HEK293 (cell line): Measurements from ENCODE around the gene MYH11.

ENCODE experiments used
- CTCF ChIA-PET: fragments of 350-600 bp; formaldehyde crosslinking; extraction: SDS; loops from one replicate; lab custom pipeline; 2021; ENCODE audit warnings: antibody characterized with exemption; lab: Yijun Ruan, JAX
- POLR2A ChIA-PET: fragments of 300-600 bp; formaldehyde crosslinking; extraction: SDS; loops from one replicate; lab custom pipeline; 2020; ENCODE audit warnings: antibody characterized with exemption, inconsistent platforms; lab: Yijun Ruan, JAX
- H3K27ac ChIP-seq: fragments of 200-500 bp; sonication (Bioruptor generic); 2 replicates; pipeline ENCODE4 v1.5.1; 2014; ENCODE audit warnings: low read depth, low read length, control low read depth, inconsistent platforms; ENCODE audit errors: extremely low read depth
- H3K36me3 ChIP-seq, 2 experiments: fragments of 200-500 bp in 1 of 2; sonication (Bioruptor generic) in 1 of 2; 1 replicate in 1 of 2; 2 replicates in 1 of 2; pipeline ENCODE4 v1.5.1; 2014 to 2017; ENCODE audit warnings: inconsistent platforms in 2 of 2, low read length in 2 of 2; ENCODE audit not compliant: control insufficient read depth in 2 of 2, insufficient read depth in 1 of 2
- H3K4me1 ChIP-seq: fragments of 200-500 bp; sonication (Bioruptor generic); 2 replicates; pipeline ENCODE4 v1.5.1; 2014; ENCODE audit warnings: mild to moderate bottlenecking, low read length, inconsistent platforms; ENCODE audit not compliant: control insufficient read depth, insufficient read depth
- H3K4me3 ChIP-seq: 2 replicates; pipeline ENCODE4 v1.5.1; 2011; ENCODE audit warnings: low read depth, mild to moderate bottlenecking, control low read depth, low read length, moderate library complexity
- H3K9me3 ChIP-seq: fragments of 200-500 bp; sonication (Bioruptor generic); 2 replicates; pipeline ENCODE4 v1.5.1; 2014; ENCODE audit warnings: low read depth, low read length, inconsistent platforms; ENCODE audit not compliant: control insufficient read depth, insufficient read depth
- KLF1 ChIP-seq: fragments of 450-650 bp; formaldehyde crosslinking; IDR thresholded peaks from 2 replicates; pipeline ENCODE4 v1.5.1; 2016; ENCODE audit warnings: missing biosample characterization, missing genetic modification characterization
- SP7 ChIP-seq: fragments of 450-650 bp; formaldehyde crosslinking; IDR thresholded peaks from 2 replicates; pipeline ENCODE4 v1.5.1; 2016; ENCODE audit warnings: missing biosample characterization, missing genetic modification characterization
- ZBTB20 ChIP-seq: fragments of 450-650 bp; formaldehyde crosslinking; IDR thresholded peaks from 2 replicates; pipeline ENCODE4 v1.5.1; 2016; ENCODE audit warnings: missing biosample characterization, missing genetic modification characterization
- ZFP41 ChIP-seq: fragments of 450-650 bp; formaldehyde crosslinking; IDR thresholded peaks from 2 replicates; pipeline ENCODE4 v1.5.1; 2016; ENCODE audit warnings: missing biosample characterization, missing genetic modification characterization, borderline replicate concordance
- ZNF121 ChIP-seq: fragments of 450-650 bp; formaldehyde crosslinking; IDR thresholded peaks from 2 replicates; pipeline ENCODE4 v1.5.1; 2016; ENCODE audit warnings: missing biosample characterization, missing genetic modification characterization
- ZNF221 ChIP-seq: fragments of 450-650 bp; formaldehyde crosslinking; IDR thresholded peaks from 2 replicates; pipeline ENCODE4 v1.5.1; 2017; ENCODE audit warnings: missing biosample characterization, missing genetic modification characterization, borderline replicate concordance
- ZNF23 ChIP-seq: fragments of 450-650 bp; formaldehyde crosslinking; IDR thresholded peaks from 2 replicates; pipeline ENCODE4 v1.5.1; 2016; ENCODE audit warnings: missing biosample characterization, missing genetic modification characterization, borderline replicate concordance
- ZNF24 ChIP-seq: fragments of 450-650 bp; formaldehyde crosslinking; IDR thresholded peaks from 2 replicates; pipeline ENCODE4 v1.5.1; 2016; ENCODE audit warnings: missing biosample characterization, missing genetic modification characterization
- ZNF266 ChIP-seq: fragments of 450-650 bp; formaldehyde crosslinking; IDR thresholded peaks from 2 replicates; pipeline ENCODE4 v1.5.1; 2016; ENCODE audit warnings: missing biosample characterization, missing genetic modification characterization, low read depth
- ZNF292 ChIP-seq: fragments of 450-650 bp; formaldehyde crosslinking; IDR thresholded peaks from 2 replicates; pipeline ENCODE4 v1.5.1; 2016; ENCODE audit warnings: low read depth, missing biosample characterization, missing genetic modification characterization, borderline replicate concordance
- ZNF335 ChIP-seq: fragments of 450-650 bp; formaldehyde crosslinking; conservative IDR thresholded peaks from 2 replicates; pipeline ENCODE4 v1.5.1; 2016; ENCODE audit warnings: missing biosample characterization, missing genetic modification characterization
- ZNF341 ChIP-seq: fragments of 450-650 bp; formaldehyde crosslinking; IDR thresholded peaks from 2 replicates; pipeline ENCODE4; 2016; ENCODE audit warnings: low read depth, missing biosample characterization, missing genetic modification characterization
- ZNF404 ChIP-seq: fragments of 450-650 bp; formaldehyde crosslinking; IDR thresholded peaks from 2 replicates; pipeline ENCODE4 v1.5.1; 2017; ENCODE audit warnings: missing biosample characterization, missing genetic modification characterization
- ZNF548 ChIP-seq: fragments of 450-650 bp; formaldehyde crosslinking; IDR thresholded peaks from 2 replicates; pipeline ENCODE4 v1.5.1; 2016; ENCODE audit warnings: missing biosample characterization, missing genetic modification characterization
- ZNF624 ChIP-seq: fragments of 450-650 bp; formaldehyde crosslinking; IDR thresholded peaks from 2 replicates; pipeline ENCODE4 v1.5.1; 2017; ENCODE audit warnings: missing biosample characterization, missing genetic modification characterization
- ZNF654 ChIP-seq: fragments of 450-650 bp; formaldehyde crosslinking; IDR thresholded peaks from 2 replicates; pipeline ENCODE4 v1.5.1; 2016; ENCODE audit warnings: low read depth, missing biosample characterization, missing genetic modification characterization
- ZNF670 ChIP-seq: fragments of 450-650 bp; formaldehyde crosslinking; IDR thresholded peaks from 2 replicates; pipeline ENCODE4 v1.5.1; 2016; ENCODE audit warnings: missing biosample characterization, missing genetic modification characterization, low read depth
- ZSCAN30 ChIP-seq: fragments of 450-650 bp; IDR thresholded peaks from 2 replicates; pipeline ENCODE4 v1.5.1; 2018; ENCODE audit warnings: missing biosample characterization, mild to moderate bottlenecking, missing genetic modification characterization, moderate library complexity
- TF ChIP-seq, protein P1 (sequence below): fragments of 450-650 bp; formaldehyde crosslinking; IDR thresholded peaks from 2 replicates; pipeline ENCODE4 v1.5.1; 2016; ENCODE audit warnings: missing biosample characterization, missing genetic modification characterization
- TF ChIP-seq, protein P2 (sequence below): fragments of 450-650 bp; formaldehyde crosslinking; IDR thresholded peaks from 2 replicates; pipeline ENCODE4 v1.5.1; 2016; ENCODE audit warnings: missing biosample characterization, missing genetic modification characterization
- TF ChIP-seq, protein P3 (sequence below): fragments of 450-650 bp; formaldehyde crosslinking; IDR thresholded peaks from 2 replicates; pipeline ENCODE4 v1.5.1; 2016; ENCODE audit warnings: missing biosample characterization, missing genetic modification characterization

Gene MYH11

DNA sequence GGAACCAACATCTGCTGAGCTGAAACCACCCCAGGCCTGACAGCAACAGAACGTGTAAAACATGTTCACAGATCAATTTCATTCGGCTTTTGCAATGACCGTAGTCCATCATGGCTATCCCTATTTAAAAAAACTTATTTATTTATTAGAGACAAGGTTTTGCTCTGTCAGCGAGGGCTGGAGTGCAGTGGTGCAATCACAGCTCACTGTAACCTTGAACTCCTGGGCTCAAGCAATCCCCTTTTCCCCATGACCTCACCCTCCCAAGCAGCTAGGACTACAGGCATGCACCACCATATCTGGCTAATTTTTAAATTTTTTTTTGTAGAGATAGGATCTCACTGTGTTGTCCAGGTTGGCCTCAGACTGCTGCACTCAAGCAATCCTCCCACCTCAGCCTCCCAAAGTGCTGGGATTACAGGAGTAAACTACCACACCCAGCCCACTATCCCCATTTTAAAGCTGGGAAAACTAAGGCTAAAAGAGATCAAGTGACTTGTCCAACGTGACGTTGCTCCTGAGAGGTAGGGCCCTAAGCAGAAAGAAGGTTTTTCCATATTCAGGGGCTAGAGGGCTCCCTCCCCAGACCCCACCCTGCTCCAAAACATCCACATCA lies 77.7 kb downstream of the MYH11 start (continued):
- TF ChIP-seq, protein P1, sequence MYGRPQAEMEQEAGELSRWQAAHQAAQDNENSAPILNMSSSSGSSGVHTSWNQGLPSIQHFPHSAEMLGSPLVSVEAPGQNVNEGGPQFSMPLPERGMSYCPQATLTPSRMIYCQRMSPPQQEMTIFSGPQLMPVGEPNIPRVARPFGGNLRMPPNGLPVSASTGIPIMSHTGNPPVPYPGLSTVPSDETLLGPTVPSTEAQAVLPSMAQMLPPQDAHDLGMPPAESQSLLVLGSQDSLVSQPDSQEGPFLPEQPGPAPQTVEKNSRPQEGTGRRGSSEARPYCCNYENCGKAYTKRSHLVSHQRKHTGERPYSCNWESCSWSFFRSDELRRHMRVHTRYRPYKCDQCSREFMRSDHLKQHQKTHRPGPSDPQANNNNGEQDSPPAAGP (tag by site-specific recombination): no peak

DNA sequence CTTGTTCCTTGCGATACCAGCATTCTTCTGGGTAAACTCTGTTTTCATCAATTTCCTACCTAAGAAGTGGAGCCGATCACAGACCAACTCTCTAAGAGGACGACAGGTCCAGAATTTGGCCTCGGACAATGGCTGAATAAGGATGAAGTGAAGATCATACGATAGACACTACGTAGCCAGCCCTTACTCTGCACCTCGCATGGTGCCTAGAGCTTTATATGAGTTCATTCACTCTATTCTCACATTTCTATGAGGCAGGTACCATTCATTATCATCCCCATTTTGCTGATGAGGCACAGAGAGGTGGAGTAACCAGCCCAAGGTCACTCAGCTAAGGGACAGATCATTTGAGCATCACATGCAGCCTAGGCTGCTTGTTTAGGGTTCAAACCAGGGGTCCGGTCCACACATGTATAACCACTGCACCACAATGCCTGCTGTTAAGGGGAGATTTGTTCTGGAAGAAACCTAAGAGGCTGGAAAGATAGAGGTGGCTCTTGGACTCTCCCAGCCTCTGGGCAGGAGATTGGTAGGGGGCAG lies 78.6 kb downstream of the MYH11 start:
- ChIA-PET CTCF (interaction anchor here (0.6 to 4.3 kb wide), 22 partner anchors 13 to 382 kb away, joined by 3 to 59 read pairs (median 3); no protein-coding TSS in a partner anchor), POLR2A (interaction anchor here (0.9 to 1.2 kb wide), 3 partner anchors 43 to 344 kb away, joined by 3 to 6 read pairs (median 3); partner anchors contain the start of gene CEP20)
- no peaks in the 10 kb centered on the region for H3K9me3 ChIP-seq
- H3K27ac ChIP-seq: no peak overlapping the region
- H3K4me1 ChIP-seq: no peaks in the 10 kb centered on the region
- no peaks in the 10 kb centered on the region for H3K36me3 ChIP-seq
- no peak for TF ChIP-seq ZNF404 (tag by site-specific recombination)
- no peak for TF ChIP-seq ZNF548
- TF ChIP-seq ZNF292 (tag by site-specific recombination): no peak
- TF ChIP-seq ZBTB20: no peak
- no peak for TF ChIP-seq KLF1 (tag by site-specific recombination)
- TF ChIP-seq ZNF624 (tag by site-specific recombination): no peak
- TF ChIP-seq ZNF670 (tag by site-specific recombination): no peak
- TF ChIP-seq ZNF121 (tag by site-specific recombination): no peak
- no peak for TF ChIP-seq ZNF24
- no peak for TF ChIP-seq SP7 (tag by site-specific recombination)
- TF ChIP-seq, protein P2, sequence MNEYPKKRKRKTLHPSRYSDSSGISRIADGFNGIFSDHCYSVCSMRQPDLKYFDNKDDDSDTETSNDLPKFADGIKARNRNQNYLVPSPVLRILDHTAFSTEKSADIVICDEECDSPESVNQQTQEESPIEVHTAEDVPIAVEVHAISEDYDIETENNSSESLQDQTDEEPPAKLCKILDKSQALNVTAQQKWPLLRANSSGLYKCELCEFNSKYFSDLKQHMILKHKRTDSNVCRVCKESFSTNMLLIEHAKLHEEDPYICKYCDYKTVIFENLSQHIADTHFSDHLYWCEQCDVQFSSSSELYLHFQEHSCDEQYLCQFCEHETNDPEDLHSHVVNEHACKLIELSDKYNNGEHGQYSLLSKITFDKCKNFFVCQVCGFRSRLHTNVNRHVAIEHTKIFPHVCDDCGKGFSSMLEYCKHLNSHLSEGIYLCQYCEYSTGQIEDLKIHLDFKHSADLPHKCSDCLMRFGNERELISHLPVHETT (tag by site-specific recombination): no peak
- TF ChIP-seq ZFP41 (tag by site-specific recombination): no peak
- no peak for TF ChIP-seq ZNF221
- no peak for TF ChIP-seq ZNF266
- no peak for TF ChIP-seq ZNF23
- H3K4me3 ChIP-seq: no peak overlapping the region

DNA sequence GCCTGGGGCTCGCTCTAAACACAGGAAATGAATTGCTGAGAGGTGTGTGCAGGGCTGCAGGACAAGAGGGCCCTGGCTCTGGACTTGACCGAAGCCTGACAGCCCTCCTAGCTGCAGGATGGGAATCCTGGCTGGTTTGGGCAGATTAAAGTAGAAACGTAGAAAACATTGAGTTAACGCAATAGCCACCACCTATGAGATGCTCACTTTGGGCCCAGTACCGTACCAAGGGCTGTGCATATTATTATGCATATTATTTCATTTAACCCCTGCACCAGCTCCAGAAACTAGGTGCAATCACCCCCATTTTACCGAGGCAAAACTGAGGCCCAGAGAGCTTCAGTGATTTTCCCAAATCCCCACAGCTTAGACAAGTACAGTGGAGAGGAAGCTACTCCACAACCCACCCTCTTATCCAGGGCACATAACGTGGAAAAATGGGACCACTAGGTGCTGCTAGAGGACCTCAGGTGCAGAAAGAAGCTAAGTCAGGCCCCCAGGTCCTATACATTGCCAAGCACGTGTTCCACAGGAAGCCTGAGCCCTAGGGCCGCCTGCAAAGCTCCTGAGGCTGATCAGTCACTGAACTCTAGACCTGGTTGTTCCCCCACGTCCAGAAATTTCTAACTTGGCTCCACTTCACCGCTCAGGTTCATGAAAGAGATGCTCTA lies 79.2 kb downstream of the MYH11 start:
- Histone ChIP-seq H3K27ac (no peak overlapping the region), H3K4me3 (no peak overlapping the region), H3K4me1 (no peaks in the 10 kb centered on the region), H3K36me3 (no peaks in the 10 kb centered on the region), H3K9me3 (no peaks in the 10 kb centered on the region)
- ChIA-PET CTCF (interaction anchor here (0.6 to 4.3 kb wide), 24 partner anchors 14 to 413 kb away, joined by 3 to 59 read pairs (median 3); no protein-coding TSS in a partner anchor), POLR2A (interaction anchor here (0.5 to 1.2 kb wide), 4 partner anchors 14 to 345 kb away, joined by 3 to 6 read pairs (median 3); partner anchors contain the start of gene CEP20)
- no peak for TF ChIP-seq ZNF341 (tag by site-specific recombination)
- TF ChIP-seq ZNF335 (tag by site-specific recombination): peak; percentile 57
- TF ChIP-seq ZNF654 (tag by site-specific recombination): peak; percentile 65
- TF ChIP-seq ZSCAN30: 0 out of 2 replicates have a peak, but pooled peaks have one; percentile 32
- TF ChIP-seq, protein P3, sequence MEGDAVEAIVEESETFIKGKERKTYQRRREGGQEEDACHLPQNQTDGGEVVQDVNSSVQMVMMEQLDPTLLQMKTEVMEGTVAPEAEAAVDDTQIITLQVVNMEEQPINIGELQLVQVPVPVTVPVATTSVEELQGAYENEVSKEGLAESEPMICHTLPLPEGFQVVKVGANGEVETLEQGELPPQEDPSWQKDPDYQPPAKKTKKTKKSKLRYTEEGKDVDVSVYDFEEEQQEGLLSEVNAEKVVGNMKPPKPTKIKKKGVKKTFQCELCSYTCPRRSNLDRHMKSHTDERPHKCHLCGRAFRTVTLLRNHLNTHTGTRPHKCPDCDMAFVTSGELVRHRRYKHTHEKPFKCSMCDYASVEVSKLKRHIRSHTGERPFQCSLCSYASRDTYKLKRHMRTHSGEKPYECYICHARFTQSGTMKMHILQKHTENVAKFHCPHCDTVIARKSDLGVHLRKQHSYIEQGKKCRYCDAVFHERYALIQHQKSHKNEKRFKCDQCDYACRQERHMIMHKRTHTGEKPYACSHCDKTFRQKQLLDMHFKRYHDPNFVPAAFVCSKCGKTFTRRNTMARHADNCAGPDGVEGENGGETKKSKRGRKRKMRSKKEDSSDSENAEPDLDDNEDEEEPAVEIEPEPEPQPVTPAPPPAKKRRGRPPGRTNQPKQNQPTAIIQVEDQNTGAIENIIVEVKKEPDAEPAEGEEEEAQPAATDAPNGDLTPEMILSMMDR (tag by site-specific recombination): peak; percentile 89
